Measurements from ENCODE around the gene STRAP.
A peak's percentile ranks its signal among the peaks of the same experiment; 100 is the strongest.
"Not testable (repeated sequence)": the region's sequence is repeated elsewhere in the genome, so short reads cannot be mapped to it uniquely, and the experiment has no call there.

Gene STRAP

GRCh38 chr12:15928870-15929571 lies 46.8 kb downstream of the STRAP start:
- FAIRE-seq = no peak

GRCh38 chr12:15931590-15932053 lies 49.4 kb downstream of the STRAP start:
- no peak for FAIRE-seq

- no peak for FAIRE-seq
These were observed 50.1 kb downstream of the STRAP start for GRCh38 chr12:15932327-15932726.

GRCh38 chr12:15932971-15933370 lies 50.8 kb downstream of the STRAP start:
- no peak for FAIRE-seq

GRCh38 chr12:15933751-15934150 lies 51.6 kb downstream of the STRAP start:
- FAIRE-seq = no peak

- FAIRE-seq = no peak
These were observed 54.6 kb downstream of the STRAP start for GRCh38 chr12:15936751-15937150.

- no peak for FAIRE-seq
These were observed 55.7 kb downstream of the STRAP start for GRCh38 chr12:15937902-15938301.

- FAIRE-seq = no peak
These were observed 56.9 kb downstream of the STRAP start for GRCh38 chr12:15939111-15939510.

- no peak for FAIRE-seq
These were observed 60.3 kb downstream of the STRAP start for GRCh38 chr12:15942475-15942874.

GRCh38 chr12:15943519-15943918 lies 61.3 kb downstream of the STRAP start:
- FAIRE-seq = peak; percentile 55

GRCh38 chr12:15948461-15948860 lies 66.3 kb downstream of the STRAP start:
- not testable (repeated sequence) for FAIRE-seq
